HepG2 (cell line): ENCODE results near the gene CARD9. TPM values are rescaled to one million over a fixed set of nuclear protein-coding genes. Genes with fewer than 3 reads are reported as not detected.
"Not testable (repeated sequence)": the region's sequence is repeated elsewhere in the genome, so short reads cannot be mapped to it uniquely, and the experiment has no call there.

Experiments used
- ATAC-seq: fragments of 200-7000 bp; cut with Tn5 transposase; 3 replicates; pipeline ENCODE4 v1.9.1; 2020; ENCODE audit warnings: mild to moderate bottlenecking, moderate library complexity
- BruUV-seq: library from RNA; stranded (reverse); fragments of 400-500 nt; replicated peaks from 2 replicates; lab custom pipeline; 2021; lab: Mats Ljungman, UMichigan
- CTCF ChIA-PET: fragments of 300-600 bp; formaldehyde crosslinking; extraction: SDS; loops from one replicate; lab custom pipeline; 2021; ENCODE audit warnings: low total read pairs, inconsistent platforms, low intra/inter-chr PET ratio; lab: Yijun Ruan, JAX
- POLR2A ChIA-PET: fragments of 350-600 bp; sonication (Branson Sonifier 250); formaldehyde crosslinking; loops from one replicate; lab custom pipeline; 2020; ENCODE audit warnings: antibody characterized with exemption, inconsistent platforms; lab: Yijun Ruan, JAX
- DNase-seq: peaks from one replicate; pipeline ENCODE4 v3.0.0-alpha.2; 2015; ENCODE audit warnings: low spot score
- FAIRE-seq: peaks from 3 replicates; lab custom pipeline; 2011; peaks lifted over from hg19 to GRCh38; lab: Jason Lieb, UNC
- H2AFZ ChIP-seq: one replicate; pipeline ENCODE4 v1.6.1; 2011; ENCODE audit warnings: low read length, inconsistent platforms
- H3K27ac ChIP-seq: fragments of 300-600 bp; 3 replicates; pipeline ENCODE4 v1.8.0; 2011; ENCODE audit warnings: mixed run types, mild to moderate bottlenecking, mixed read lengths, low read length, inconsistent platforms; ENCODE audit not compliant: insufficient read depth; ENCODE audit errors: extremely low read length
- H3K27me3 ChIP-seq, 2 experiments: fragments of 200-600 bp in 1 of 2; 2 replicates in 1 of 2; 3 replicates in 1 of 2; pipeline versions ENCODE4 v1.6.0 to v1.8.0; 2011; ENCODE audit warnings: low read length in 2 of 2, mild to moderate bottlenecking in 2 of 2, moderate library complexity in 2 of 2, inconsistent platforms in 1 of 2; ENCODE audit not compliant: insufficient read depth in 2 of 2, control insufficient read depth in 1 of 2
- H3K36me3 ChIP-seq, 2 experiments: fragments of 200-600 bp in 1 of 2; replicated peaks in 1 of 2; 2 replicates in 1 of 2; 3 replicates in 1 of 2; pipeline versions ENCODE4 v1.5.1 to v1.8.0; 2011; ENCODE audit warnings: low read length in 2 of 2, inconsistent platforms in 1 of 2; ENCODE audit not compliant: insufficient read depth in 2 of 2, control insufficient read depth in 1 of 2
- H3K4me1 ChIP-seq: 2 replicates; pipeline ENCODE4 v1.5.1; 2012; ENCODE audit warnings: low read length, inconsistent platforms; ENCODE audit not compliant: insufficient read depth
- H3K4me2 ChIP-seq: 2 replicates; pipeline ENCODE4 v1.6.0; 2011; ENCODE audit warnings: low read depth, low read length, inconsistent platforms
- H3K4me3 ChIP-seq, 3 experiments: fragments of 200-600 bp in 1 of 3; sonication (generic), shearing (Covaris generic) in 1 of 3; replicated peaks in 1 of 3; 2 replicates each; pipeline ENCODE4 v1.5.1; 2011 to 2016; ENCODE audit warnings: low read length in 3 of 3, inconsistent platforms in 2 of 3, low read depth in 2 of 3, mild to moderate bottlenecking in 2 of 3, control low read depth in 1 of 3, mixed read lengths in 1 of 3; ENCODE audit not compliant: insufficient read depth in 1 of 3
- H3K79me2 ChIP-seq: one replicate; pipeline ENCODE4 v1.6.1; 2011; ENCODE audit warnings: low read length, inconsistent platforms; ENCODE audit not compliant: insufficient read depth
- H3K9ac ChIP-seq: 2 replicates; pipeline ENCODE4 v1.6.0; 2011; ENCODE audit warnings: mild to moderate bottlenecking, low read depth, low read length, inconsistent platforms; ENCODE audit not compliant: insufficient read depth
- H3K9me3 ChIP-seq: 2 replicates; pipeline ENCODE4 v1.5.1; 2012; ENCODE audit warnings: mild to moderate bottlenecking, low read length
- H4K20me1 ChIP-seq: 2 replicates; pipeline ENCODE4 v1.6.0; 2011; ENCODE audit warnings: inconsistent platforms, mild to moderate bottlenecking, low read length, moderate library complexity; ENCODE audit not compliant: insufficient read depth
- AGO2 ChIP-seq: fragments of 200-400 bp; formaldehyde crosslinking; optimal IDR thresholded peaks from 2 replicates; pipeline ENCODE3; 2017; ENCODE audit warnings: mild to moderate bottlenecking, low read depth, low read length, moderate library complexity
- NFYC ChIP-seq: IDR thresholded peaks from 2 replicates; pipeline ENCODE4 v1.6.1; 2016; ENCODE audit warnings: missing genetic modification reagents, missing compliant biosample characterization
- WGBS: methylation state at CpG from one replicate; pipeline ENCODE4 v1.1.6; 2017; ENCODE audit warnings: low lambda C conversion rate; 5-methylcytosine and 5-hydroxymethylcytosine counted together
- in situ Hi-C: cut with HindIII; loops from 2 replicates; pipeline ENCODE4 v1.10.0; 2017; ENCODE audit warnings: low pct_unique_long_range_greater_than_20kb; ENCODE audit not compliant: extremely low pct_ligation_motif_present
- intact Hi-C: fragments of 100-400 bp; cut with micrococcal nuclease; formaldehyde crosslinking; loops from one replicate; pipeline ENCODE4 v1.10.0; 2022; ENCODE audit not compliant: unreplicated experiment
- polyA plus RNA-seq, 8 experiments: library from polyadenylated mRNA; depleted of rRNA in 3 of 8; stranded (reverse) in 7 of 8; unstranded in 1 of 8; fragments of >200 nt; fragmentation: Illumina TruSeq in 4 of 8; extraction: Trizol in 4 of 8; gene quantifications; 2 replicates each; pipeline versions ENCODE4 v1.2.1 to v1.2.3, GENCODE V29; 2011 to 2016; ENCODE audit warnings: low read depth in 4 of 8, missing spikeins in 1 of 8, mixed read lengths in 1 of 8; ENCODE audit not compliant: insufficient read depth in 1 of 8
- total RNA-seq, 5 experiments: library from RNA; depleted of rRNA; stranded (reverse); fragments of >200 nt; fragmentation: Illumina TruSeq; extraction: Trizol; gene quantifications; 2 replicates each; pipeline ENCODE4 v1.2.3, GENCODE V29; 2016; ENCODE audit warnings: low read depth in 1 of 5

Gene CARD9
- total and polyA plus RNA-seq, 2 of the 13 experiments (the other 11 are each of a cell fraction or from before 2014, with no cell fraction given) = 3.3 to 7.4 TPM

DNA sequence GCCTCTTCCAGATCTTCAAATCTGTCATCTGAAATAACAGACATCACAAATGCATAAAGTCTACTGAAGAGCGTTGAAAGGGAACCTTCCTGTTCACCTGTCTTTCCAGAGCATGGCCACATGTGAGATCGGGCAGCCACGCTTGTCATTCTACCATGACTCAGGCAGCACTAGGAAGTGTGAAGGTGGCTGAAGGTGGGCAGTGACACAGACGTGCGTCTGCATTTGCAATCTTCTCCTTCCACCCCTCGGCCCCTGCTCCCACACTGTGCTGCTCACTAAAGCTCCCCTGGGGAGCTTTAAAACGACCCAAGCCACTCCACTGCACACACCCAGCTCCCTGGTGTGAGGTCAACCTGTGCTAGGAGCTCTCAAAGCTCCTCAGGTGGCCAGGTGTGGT, 34.4 kb upstream of the CARD9 start:
- FAIRE-seq = no peak
- Histone ChIP-seq H2AFZ (no peak overlapping the region), H4K20me1 (peaks cover 8% of the 10 kb centered on the region), H3K4me1 (peaks cover 34% of the 10 kb centered on the region), H3K9ac (no peak overlapping the region), H3K27ac (no peak overlapping the region), H3K27me3 (no peaks in the 10 kb centered on the region; a peak in 1 of 5 replicates), H3K4me3 (no peak overlapping the region), H3K36me3 (peaks cover 13 to 42% of the 10 kb centered on the region in 2 experiments), H3K79me2 (peaks cover 40% of the 10 kb centered on the region), H3K9me3 (no peaks in the 10 kb centered on the region), H3K4me2 (no peak overlapping the region)
- POLR2A ChIA-PET = no interaction called here
- no peak for ATAC-seq
- WGBS = 93% methylated on average over 7 of the region's 7 CpGs
- BruUV-seq = no TSS peak
- intact Hi-C loops = no loop called here
- in situ Hi-C loops = no loop called here
- TF ChIP-seq AGO2 = peak; percentile 25
- TF ChIP-seq NFYC (CRISPR knock-in tag) = no peak
- CTCF ChIA-PET = no interaction called here
- DNase-seq = no peak

DNA sequence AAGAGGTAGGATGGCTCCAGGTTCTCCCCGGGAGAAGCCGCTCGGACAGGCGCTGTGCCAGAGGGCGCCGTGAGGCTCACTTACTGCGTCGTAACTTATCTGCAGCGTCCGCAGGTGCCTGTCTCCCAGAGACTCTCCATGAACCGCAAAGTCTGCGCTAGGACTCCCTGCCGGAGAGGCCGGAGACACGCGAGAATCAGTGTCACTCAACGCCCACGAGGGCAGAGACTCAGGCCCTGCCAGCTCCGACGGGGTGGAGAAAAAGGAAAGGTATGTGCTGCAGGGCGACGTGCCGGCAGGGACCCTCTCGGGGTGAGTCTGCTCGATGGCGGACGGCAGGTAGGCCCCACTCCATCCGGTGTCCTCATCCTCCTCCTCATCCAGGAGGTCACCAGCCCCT, 33.6 kb upstream of the CARD9 start:
- H3K27me3 ChIP-seq, FAIRE-seq, H4K20me1 ChIP-seq, intact Hi-C loops, in situ Hi-C loops, H3K4me3 ChIP-seq, H3K4me2 ChIP-seq, H3K27ac ChIP-seq, H3K9ac ChIP-seq, H3K9me3 ChIP-seq, BruUV-seq, DNase-seq, CTCF ChIA-PET, POLR2A ChIA-PET, ATAC-seq, H2AFZ ChIP-seq: not testable (repeated sequence)
- Histone ChIP-seq H3K4me1 (peaks cover 27% of the 10 kb centered on the region), H3K36me3 (peaks cover 11 to 39% of the 10 kb centered on the region in 2 experiments; a peak in 4 of 5 replicates), H3K79me2 (peaks cover 31% of the 10 kb centered on the region)
- TF ChIP-seq AGO2 = peak; percentile 26
- 98% methylated on average over 28 of the region's 28 CpGs for WGBS

DNA sequence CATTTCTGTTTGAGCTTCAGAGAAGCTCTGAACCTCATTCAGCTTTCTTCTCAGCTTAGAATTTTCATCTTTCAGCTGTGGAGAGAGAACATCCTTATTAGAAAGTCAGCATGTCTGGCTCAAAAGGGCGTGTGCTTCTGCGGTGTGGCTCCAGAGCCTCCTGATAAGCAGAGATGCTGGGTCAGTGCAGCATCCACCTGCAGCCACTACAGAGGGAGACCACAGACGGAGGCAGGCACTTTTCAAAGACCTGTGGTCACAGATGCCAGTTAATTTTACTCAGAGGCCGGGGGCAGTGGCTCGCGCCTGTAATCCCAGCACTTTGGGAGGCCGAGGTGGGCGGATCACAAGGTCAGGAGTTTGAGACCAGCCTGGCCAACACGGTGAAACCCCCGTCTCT, 32.4 kb upstream of the CARD9 start:
- H3K9ac ChIP-seq, POLR2A ChIA-PET, ATAC-seq, intact Hi-C loops, CTCF ChIA-PET, H3K9me3 ChIP-seq, H3K27me3 ChIP-seq, H3K27ac ChIP-seq, DNase-seq, FAIRE-seq, H2AFZ ChIP-seq, H3K4me3 ChIP-seq, H3K4me2 ChIP-seq, in situ Hi-C loops, BruUV-seq, H4K20me1 ChIP-seq: not testable (repeated sequence)
- Histone ChIP-seq H3K36me3 (peaks cover 11 to 39% of the 10 kb centered on the region in 2 experiments; a peak in 4 of 5 replicates), H3K79me2 (peaks cover 20% of the 10 kb centered on the region), H3K4me1 (peaks cover 19% of the 10 kb centered on the region)
- 100% methylated on average over 2 of the region's 10 CpGs for WGBS
